Left hindlimb (tissue), 1 donor: ENCODE results near the gene ADORA1.

Experiments used
- DNase-seq: peaks from one replicate; pipeline ENCODE4 v3.0.0-alpha.2; 2018

ADORA1 gene

GRCh38 chr1:203197625-203198024 is 70.1 kb downstream of the ADORA1 start:
- DNase-seq, result no peak

- no peak for DNase-seq
These were observed 71.5 kb downstream of the ADORA1 start for GRCh38 chr1:203199002-203199401.

- DNase-seq, result no peak
These were observed 71.9 kb downstream of the ADORA1 start for GRCh38 chr1:203199481-203199815.

GRCh38 chr1:203199816-203200571 is 72.5 kb downstream of the ADORA1 start:
- no peak for DNase-seq

GRCh38 chr1:203200916-203201315 is 73.4 kb downstream of the ADORA1 start:
- DNase-seq, result no peak

GRCh38 chr1:203201516-203202205 is 74.1 kb downstream of the ADORA1 start:
- no peak for DNase-seq

GRCh38 chr1:203202431-203203245 is 75.1 kb downstream of the ADORA1 start:
- no peak for DNase-seq

- DNase-seq, result no peak
These were observed 77.2 kb downstream of the ADORA1 start for GRCh38 chr1:203204756-203205155.

- DNase-seq, result peak; percentile 50
These were observed 78.7 kb downstream of the ADORA1 start for GRCh38 chr1:203206129-203206687.

GRCh38 chr1:203207751-203208150 is 80.2 kb downstream of the ADORA1 start:
- DNase-seq, result no peak

GRCh38 chr1:203208181-203208580 is 80.7 kb downstream of the ADORA1 start:
- DNase-seq, result no peak

- DNase-seq, result no peak
These were observed 82.8 kb downstream of the ADORA1 start for GRCh38 chr1:203210350-203210749.

GRCh38 chr1:203210988-203211387 is 83.5 kb downstream of the ADORA1 start:
- no peak for DNase-seq

- no peak for DNase-seq
These were observed 84.3 kb downstream of the ADORA1 start for GRCh38 chr1:203211812-203212211.

GRCh38 chr1:203213126-203213525 is 85.6 kb downstream of the ADORA1 start:
- no peak for DNase-seq

GRCh38 chr1:203214871-203215270 is 87.3 kb downstream of the ADORA1 start:
- no peak for DNase-seq

GRCh38 chr1:203215573-203215972 is 88.0 kb downstream of the ADORA1 start:
- DNase-seq, result no peak

- DNase-seq, result peak; percentile 69
These were observed 89.0 kb downstream of the ADORA1 start for GRCh38 chr1:203216274-203217138.
